ENCODE data around the gene CEP43.
"Not testable (repeated sequence)": the region's sequence is repeated elsewhere in the genome, so short reads cannot be mapped to it uniquely, and the experiment has no call there.

Gene CEP43, protein sequence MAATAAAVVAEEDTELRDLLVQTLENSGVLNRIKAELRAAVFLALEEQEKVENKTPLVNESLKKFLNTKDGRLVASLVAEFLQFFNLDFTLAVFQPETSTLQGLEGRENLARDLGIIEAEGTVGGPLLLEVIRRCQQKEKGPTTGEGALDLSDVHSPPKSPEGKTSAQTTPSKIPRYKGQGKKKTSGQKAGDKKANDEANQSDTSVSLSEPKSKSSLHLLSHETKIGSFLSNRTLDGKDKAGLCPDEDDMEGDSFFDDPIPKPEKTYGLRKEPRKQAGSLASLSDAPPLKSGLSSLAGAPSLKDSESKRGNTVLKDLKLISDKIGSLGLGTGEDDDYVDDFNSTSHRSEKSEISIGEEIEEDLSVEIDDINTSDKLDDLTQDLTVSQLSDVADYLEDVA

DNA sequence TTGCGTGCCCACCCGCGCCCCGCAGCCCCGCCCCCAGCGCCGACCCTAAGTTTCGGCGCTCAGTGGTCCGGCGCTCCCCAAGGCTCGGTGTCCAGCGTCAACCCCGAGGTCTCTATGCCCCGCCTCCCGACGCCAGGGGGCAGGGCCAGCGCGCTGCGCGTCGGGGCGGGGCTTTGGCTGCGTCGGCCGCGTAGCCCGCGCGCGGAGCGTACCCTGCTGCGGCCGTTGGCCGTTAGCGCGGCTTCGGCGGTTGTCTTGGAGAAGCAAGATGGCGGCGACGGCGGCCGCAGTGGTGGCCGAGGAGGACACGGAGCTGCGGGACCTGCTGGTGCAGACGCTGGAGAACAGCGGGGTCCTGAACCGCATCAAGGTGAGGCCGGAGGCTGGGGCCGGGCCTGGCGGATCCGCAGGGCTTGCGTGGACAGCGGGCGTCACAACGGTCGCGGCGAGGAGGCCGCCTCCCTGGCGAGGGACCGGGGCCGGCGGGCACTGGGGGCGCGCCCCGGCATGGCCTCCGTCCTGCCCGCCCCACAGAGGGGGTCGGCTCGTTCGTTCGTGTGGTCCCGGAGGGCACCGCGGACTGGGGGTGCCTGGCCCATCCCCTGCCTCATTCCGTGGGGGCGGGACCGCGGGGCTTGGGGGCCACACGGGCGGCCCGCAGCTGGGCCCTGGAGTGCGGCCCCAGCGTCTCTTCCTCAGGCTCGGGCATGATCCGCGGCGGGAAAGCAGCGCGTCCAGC lies at the start of gene CEP43:
Gene CEP43, plus strand, starts transcription at position 253 of the 739 bp plus-strand sequence. Its CDS starts 16 bp downstream, at position 269.
- H3K9me3 ChIP-seq (ENCODE audit: control insufficient read depth in 1 of 2, low read length in 2 of 2): no peaks in the 10 kb centered on the region
- H3K4me1 ChIP-seq (ENCODE audit: control insufficient read depth in 1 of 2, insufficient read depth in 2 of 2, low read length in 2 of 2): peaks cover 6 to 25% of the 10 kb centered on the region in 2 donors
- H3K4me3 ChIP-seq (ENCODE audit: low read depth in 1 of 2, low read length in 2 of 2): peak within 1 kb of the TSS; percentile 66 to 100
- H3K27me3 ChIP-seq (ENCODE audit: low read depth, low read length): no peaks in the 10 kb centered on the region
- H3K27ac ChIP-seq (ENCODE audit: low read length): peak within 1 kb of the TSS; percentile 40
- H3K36me3 ChIP-seq (ENCODE audit: control insufficient read depth in 1 of 2, insufficient read depth in 2 of 2, low read length in 2 of 2): peaks cover 0 to 5% of the 10 kb centered on the region in 2 donors

DNA sequence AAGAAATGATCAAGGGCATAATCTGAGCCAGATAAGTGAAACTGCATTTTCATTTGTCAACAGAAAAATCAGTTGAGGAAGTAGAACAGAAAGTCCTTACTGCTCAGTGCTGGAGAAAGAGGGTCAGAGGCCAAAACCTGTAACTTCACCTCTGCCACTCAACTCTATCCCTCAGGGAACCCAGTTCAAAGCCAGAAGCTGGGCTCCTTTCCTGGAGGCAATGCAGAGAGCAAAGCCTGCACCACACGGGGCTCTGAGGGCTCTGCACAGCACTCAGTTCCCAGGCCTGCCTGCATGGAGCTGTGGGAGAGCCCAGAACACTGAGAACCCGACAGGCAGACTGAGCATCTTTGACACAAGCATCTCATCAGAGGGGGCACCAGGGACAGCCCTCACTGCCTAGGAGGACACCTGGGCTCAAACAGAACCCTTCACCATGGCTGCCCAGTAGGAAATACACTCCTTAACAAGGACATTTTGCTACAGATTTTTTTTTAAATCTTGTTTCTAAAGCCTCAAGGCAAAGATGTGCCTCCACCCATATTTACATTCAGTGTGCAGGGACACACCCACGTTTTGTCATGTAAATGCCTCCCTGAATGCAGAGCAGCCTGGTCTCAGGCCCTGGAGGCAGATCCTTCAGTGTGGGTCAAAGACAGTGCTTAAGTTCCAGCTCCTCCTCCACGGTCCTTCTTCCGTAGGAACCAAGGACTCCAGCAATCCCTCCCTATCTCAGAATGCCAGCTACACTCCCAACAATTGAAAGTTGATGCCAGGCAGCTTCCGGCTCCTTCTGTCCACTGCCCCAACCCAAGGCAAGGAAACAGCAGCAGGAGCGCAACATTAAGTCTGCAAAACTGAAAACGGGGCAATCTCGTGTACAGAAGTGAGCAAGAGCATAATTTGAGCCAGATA lies 49.4 kb upstream of the CEP43 start:
- Histone ChIP-seq H3K27me3 (ENCODE audit: low read depth, low read length) (no peaks in the 10 kb centered on the region), H3K9me3 (ENCODE audit: control insufficient read depth in 1 of 2, low read length in 2 of 2) (no peaks in the 10 kb centered on the region), H3K4me3 (ENCODE audit: low read depth in 1 of 2, low read length in 2 of 2) (peak overlapping the region in 1 of 2 donors; percentile 14), H3K4me1 (ENCODE audit: control insufficient read depth in 1 of 2, insufficient read depth in 2 of 2, low read length in 2 of 2) (no peaks in the 10 kb centered on the region), H3K36me3 (ENCODE audit: control insufficient read depth in 1 of 2, insufficient read depth in 2 of 2, low read length in 2 of 2) (peaks cover 9 to 20% of the 10 kb centered on the region in 2 donors), H3K27ac (ENCODE audit: low read length) (peak overlapping the region; percentile 24)

DNA sequence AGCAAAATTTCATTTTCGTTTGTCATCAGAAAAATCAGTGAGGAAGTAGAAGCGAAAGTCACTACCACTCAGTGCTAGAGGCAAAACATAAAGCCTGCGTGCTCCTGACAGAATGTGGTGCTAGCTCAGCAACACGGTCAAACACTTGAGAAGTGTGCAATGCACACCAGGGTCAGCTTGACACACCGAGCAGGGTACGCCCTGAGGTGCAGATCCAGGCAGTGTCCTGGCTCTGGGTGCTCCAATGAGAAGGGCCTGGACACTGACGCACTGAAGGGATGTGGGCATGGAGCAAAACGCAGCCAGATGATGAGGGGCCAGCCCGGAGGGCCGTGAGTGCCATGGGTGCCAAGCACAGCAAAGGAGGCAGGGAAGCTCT lies 48.8 kb upstream of the CEP43 start:
- H3K27ac ChIP-seq (ENCODE audit: low read length): peak overlapping the region; percentile 24
- H3K4me1 ChIP-seq (ENCODE audit: control insufficient read depth in 1 of 2, insufficient read depth in 2 of 2, low read length in 2 of 2): peaks cover 0 to 1% of the 10 kb centered on the region in 2 donors

DNA sequence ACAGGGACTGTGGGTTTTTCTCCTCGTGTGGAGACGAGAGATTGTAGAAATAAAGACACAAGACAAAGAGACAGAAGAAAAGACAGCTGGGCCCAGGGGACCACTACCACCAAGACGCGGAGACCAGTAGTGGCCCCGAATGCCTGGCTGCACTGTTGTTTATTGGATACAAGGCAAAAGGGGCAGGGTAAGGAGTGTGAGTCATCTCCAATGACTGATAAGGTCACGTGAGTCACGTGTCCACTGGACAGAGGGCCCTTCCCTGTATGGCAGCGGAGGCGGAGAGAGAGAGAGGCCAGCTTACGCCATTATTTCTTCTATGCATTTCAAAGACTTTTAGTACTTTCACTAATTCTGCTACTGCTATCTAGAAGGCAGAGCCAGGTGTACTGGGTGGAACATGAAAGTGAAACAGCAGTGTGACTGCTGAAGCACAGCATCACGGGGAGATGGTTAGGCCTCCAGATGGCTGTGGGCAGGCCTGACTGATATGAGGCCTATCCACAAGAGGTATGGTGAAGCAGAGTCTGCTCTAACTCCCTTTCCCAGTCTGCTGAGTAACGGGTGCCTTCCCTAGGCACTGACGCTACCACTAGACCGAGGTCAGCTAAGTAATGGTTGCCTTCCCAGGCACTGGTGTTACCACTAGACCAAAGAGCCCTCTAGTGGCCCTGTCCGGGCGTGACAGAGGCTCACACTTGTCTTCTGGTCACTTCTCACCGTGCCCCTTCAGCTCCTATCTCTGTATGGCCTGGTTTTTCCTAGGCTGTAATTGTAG lies 48.1 kb upstream of the CEP43 start:
- H3K27me3 ChIP-seq (ENCODE audit: low read depth, low read length); H3K9me3 ChIP-seq (ENCODE audit: control insufficient read depth in 1 of 2, low read length in 2 of 2); H3K4me3 ChIP-seq (ENCODE audit: low read depth in 1 of 2, low read length in 2 of 2); H3K4me1 ChIP-seq (ENCODE audit: control insufficient read depth in 1 of 2, insufficient read depth in 2 of 2, low read length in 2 of 2): not testable (repeated sequence)
- Histone ChIP-seq H3K36me3 (ENCODE audit: control insufficient read depth in 1 of 2, insufficient read depth in 2 of 2, low read length in 2 of 2) (peaks cover 4 to 16% of the 10 kb centered on the region in 2 donors), H3K27ac (ENCODE audit: low read length) (peak overlapping the region; percentile 39)

More for the DNA sequence above, 48.8 kb upstream of the CEP43 start:
- Histone ChIP-seq H3K27me3 (ENCODE audit: low read depth, low read length) (no peaks in the 10 kb centered on the region), H3K9me3 (ENCODE audit: control insufficient read depth in 1 of 2, low read length in 2 of 2) (no peaks in the 10 kb centered on the region), H3K36me3 (ENCODE audit: control insufficient read depth in 1 of 2, insufficient read depth in 2 of 2, low read length in 2 of 2) (peaks cover 9 to 20% of the 10 kb centered on the region in 2 donors), H3K4me3 (ENCODE audit: low read depth in 1 of 2, low read length in 2 of 2) (no peak overlapping the region)

DNA sequence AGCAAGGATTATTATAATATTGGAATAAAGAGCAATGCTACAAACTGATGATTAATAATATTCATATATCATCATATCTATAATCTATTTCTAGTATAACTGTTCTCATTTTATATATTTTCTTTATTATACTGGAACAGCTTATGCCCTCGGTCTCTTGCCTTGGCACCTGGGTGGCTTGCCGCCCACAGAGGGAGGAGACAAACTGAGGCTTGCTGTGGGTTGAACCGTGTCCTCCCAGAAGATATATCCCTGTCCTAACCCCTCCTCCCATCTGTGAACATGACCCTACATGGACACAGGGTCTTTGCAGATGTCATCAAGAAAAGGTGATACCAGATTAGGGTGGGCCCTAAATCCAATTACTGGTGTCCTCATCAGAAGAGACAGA lies 47.5 kb upstream of the CEP43 start:
- H3K9me3 ChIP-seq (ENCODE audit: control insufficient read depth in 1 of 2, low read length in 2 of 2): no peaks in the 10 kb centered on the region
- no peak overlapping the region for H3K4me3 ChIP-seq (ENCODE audit: low read depth in 1 of 2, low read length in 2 of 2)
- no peak overlapping the region for H3K27ac ChIP-seq (ENCODE audit: low read length)
- H3K4me1 ChIP-seq (ENCODE audit: control insufficient read depth in 1 of 2, insufficient read depth in 2 of 2, low read length in 2 of 2): peaks cover 0 to 6% of the 10 kb centered on the region in 2 donors
- peaks cover 0 to 15% of the 10 kb centered on the region in 2 donors for H3K36me3 ChIP-seq (ENCODE audit: control insufficient read depth in 1 of 2, insufficient read depth in 2 of 2, low read length in 2 of 2)
- no peaks in the 10 kb centered on the region for H3K27me3 ChIP-seq (ENCODE audit: low read depth, low read length)

DNA sequence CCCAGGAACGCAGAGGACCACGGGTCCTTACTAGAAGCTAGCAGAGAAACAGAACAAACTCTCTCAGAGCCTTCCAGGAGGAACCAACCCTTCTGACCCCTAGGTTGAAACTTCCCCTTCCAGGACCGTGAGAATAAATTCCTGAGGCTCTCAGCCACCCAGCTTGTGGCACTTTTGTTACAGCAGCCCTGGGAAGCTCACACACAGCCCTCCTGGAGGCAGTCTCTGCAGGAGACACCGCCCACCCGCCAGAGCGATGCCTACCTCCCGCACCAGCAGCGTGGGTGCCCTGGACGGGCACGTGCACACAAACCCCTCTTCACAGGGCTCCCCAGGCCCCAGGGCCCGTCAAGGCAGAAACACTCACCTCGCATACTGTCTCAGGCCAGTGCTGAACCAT lies 47.1 kb upstream of the CEP43 start:
- no peak overlapping the region for H3K4me3 ChIP-seq (ENCODE audit: low read depth in 1 of 2, low read length in 2 of 2)
- H3K27ac ChIP-seq (ENCODE audit: low read length): no peak overlapping the region
- no peaks in the 10 kb centered on the region for H3K27me3 ChIP-seq (ENCODE audit: low read depth, low read length)
- peaks cover 0 to 10% of the 10 kb centered on the region in 2 donors for H3K36me3 ChIP-seq (ENCODE audit: control insufficient read depth in 1 of 2, insufficient read depth in 2 of 2, low read length in 2 of 2)
- no peaks in the 10 kb centered on the region for H3K9me3 ChIP-seq (ENCODE audit: control insufficient read depth in 1 of 2, low read length in 2 of 2)
- peaks cover 0 to 8% of the 10 kb centered on the region in 2 donors for H3K4me1 ChIP-seq (ENCODE audit: control insufficient read depth in 1 of 2, insufficient read depth in 2 of 2, low read length in 2 of 2)

DNA sequence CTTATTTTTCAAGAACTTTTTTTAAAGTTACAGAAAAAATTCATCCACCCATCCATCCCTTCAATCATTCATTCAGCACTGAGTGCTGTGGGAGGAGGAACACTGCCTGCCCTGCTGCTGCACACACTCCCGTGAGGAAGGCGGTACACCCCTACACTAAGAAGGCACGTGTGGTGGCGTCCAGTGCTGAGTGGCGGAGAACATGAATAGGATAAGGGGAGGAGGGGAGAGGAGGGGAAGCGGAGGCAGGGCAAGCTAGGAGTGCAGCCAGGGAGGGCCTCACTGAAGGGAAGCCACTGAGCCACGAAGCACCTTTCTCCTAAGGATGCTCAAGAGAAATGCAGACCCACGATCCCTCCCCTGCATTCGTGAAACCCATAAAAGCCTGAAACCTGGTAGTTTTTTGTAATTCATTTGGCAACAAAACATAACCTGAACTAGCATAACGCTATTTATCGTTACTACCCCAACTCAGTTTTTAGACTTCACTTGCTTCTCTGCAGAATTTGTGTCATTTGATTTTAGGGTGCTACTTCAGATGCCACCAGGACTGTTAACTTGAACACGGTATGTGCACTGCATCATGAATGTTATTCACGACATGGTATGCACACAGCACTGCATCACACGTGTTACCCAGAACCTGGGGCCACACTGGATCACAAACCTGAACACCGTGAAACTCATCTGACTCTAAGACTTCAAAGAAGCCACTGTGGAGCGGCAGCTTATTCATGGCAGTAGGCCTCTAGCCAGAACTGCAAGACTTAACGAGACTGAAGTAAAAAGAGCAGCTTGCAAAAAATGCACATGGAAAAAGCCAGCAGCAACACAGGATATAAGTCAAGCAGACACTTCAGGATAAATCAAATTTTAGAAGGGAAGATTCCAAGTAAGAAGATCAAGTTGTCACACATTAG lies 46.4 kb upstream of the CEP43 start:
- H3K4me3 ChIP-seq (ENCODE audit: low read depth in 1 of 2, low read length in 2 of 2): no peak overlapping the region
- H3K36me3 ChIP-seq (ENCODE audit: control insufficient read depth in 1 of 2, insufficient read depth in 2 of 2, low read length in 2 of 2): peaks cover 0 to 4% of the 10 kb centered on the region in 2 donors
- H3K27me3 ChIP-seq (ENCODE audit: low read depth, low read length): no peaks in the 10 kb centered on the region
- H3K4me1 ChIP-seq (ENCODE audit: control insufficient read depth in 1 of 2, insufficient read depth in 2 of 2, low read length in 2 of 2): peaks cover 5 to 15% of the 10 kb centered on the region in 2 donors
- no peak overlapping the region for H3K27ac ChIP-seq (ENCODE audit: low read length)
- no peaks in the 10 kb centered on the region for H3K9me3 ChIP-seq (ENCODE audit: control insufficient read depth in 1 of 2, low read length in 2 of 2)

DNA sequence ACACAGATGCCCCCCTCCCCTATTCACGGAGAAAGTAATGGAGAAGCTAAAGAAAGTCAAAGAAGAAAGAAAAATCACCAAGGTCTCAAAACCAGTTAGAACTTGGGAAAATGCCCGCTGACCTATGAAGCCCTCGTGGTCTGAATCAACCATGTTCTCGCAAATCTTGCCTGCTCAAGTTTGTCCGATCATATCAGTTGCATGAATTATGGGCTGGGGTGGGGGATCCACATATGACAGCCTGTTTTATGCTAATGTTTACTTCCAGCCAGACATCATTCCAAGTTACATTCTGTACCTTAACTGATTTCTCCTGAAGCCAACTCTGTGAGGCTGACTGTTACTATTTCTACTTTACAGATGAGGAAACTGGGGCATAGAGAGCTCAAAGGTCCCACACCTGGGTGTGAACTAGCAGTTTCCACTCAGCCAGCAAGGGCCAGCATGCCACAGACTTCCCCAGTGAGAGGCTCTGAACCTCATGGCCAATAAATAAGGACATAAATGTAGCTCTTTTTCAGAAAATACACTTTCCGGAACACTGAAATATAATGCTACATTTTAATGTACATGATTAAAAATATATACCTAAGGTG lies 45.0 kb upstream of the CEP43 start:
- no peak overlapping the region for H3K4me3 ChIP-seq (ENCODE audit: low read depth in 1 of 2, low read length in 2 of 2)
- no peaks in the 10 kb centered on the region for H3K9me3 ChIP-seq (ENCODE audit: control insufficient read depth in 1 of 2, low read length in 2 of 2)
- H3K36me3 ChIP-seq (ENCODE audit: control insufficient read depth in 1 of 2, insufficient read depth in 2 of 2, low read length in 2 of 2): peaks cover 0 to 4% of the 10 kb centered on the region in 2 donors
- H3K27me3 ChIP-seq (ENCODE audit: low read depth, low read length): no peaks in the 10 kb centered on the region
- H3K27ac ChIP-seq (ENCODE audit: low read length): no peak overlapping the region
- H3K4me1 ChIP-seq (ENCODE audit: control insufficient read depth in 1 of 2, insufficient read depth in 2 of 2, low read length in 2 of 2): peaks cover 6 to 15% of the 10 kb centered on the region in 2 donors

DNA sequence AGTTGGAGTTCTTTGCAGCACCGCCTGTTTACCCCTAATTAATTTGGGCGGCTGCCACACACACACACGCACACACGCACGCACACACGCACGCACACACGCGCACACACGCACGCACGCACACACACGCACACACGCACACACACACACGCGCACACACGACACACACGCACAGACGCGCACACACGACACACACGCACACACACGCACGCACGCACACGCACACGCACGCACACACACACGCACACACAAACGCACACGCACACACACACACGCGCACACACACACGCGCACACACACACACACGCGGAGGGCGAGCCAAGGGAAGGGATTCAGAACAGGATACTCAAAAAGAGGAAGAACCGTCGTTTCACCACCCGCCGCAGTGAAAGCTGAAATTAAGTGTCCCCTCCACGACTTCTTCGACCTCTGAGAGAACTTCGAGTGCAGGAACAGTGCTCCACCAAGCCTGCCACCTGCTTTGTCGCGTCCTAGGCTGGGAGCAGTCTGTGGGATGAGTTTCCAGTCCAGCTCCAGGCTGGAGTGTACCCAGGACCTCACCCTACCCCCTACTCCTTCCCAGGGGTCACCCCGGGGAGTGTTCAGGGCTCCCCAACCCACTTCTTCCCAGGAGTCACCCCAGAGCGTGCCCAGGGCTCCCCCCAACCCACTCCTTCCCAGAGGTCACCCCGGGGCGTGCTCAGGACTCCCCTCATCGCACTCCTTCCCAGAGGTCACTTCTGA lies 43.9 kb upstream of the CEP43 start:
- Histone ChIP-seq H3K36me3 (ENCODE audit: control insufficient read depth in 1 of 2, insufficient read depth in 2 of 2, low read length in 2 of 2) (peaks cover 0 to 4% of the 10 kb centered on the region in 2 donors), H3K27me3 (ENCODE audit: low read depth, low read length) (no peaks in the 10 kb centered on the region), H3K27ac (ENCODE audit: low read length) (peak overlapping the region; percentile 39), H3K4me3 (ENCODE audit: low read depth in 1 of 2, low read length in 2 of 2) (peak overlapping the region; percentile 75 to 95), H3K9me3 (ENCODE audit: control insufficient read depth in 1 of 2, low read length in 2 of 2) (no peaks in the 10 kb centered on the region), H3K4me1 (ENCODE audit: control insufficient read depth in 1 of 2, insufficient read depth in 2 of 2, low read length in 2 of 2) (peaks cover 11 to 15% of the 10 kb centered on the region in 2 donors)

Measured in muscle layer of duodenum (tissue), 2 donors.